ENCODE results near the gene MREG.
A peak's percentile ranks its signal among the peaks of the same experiment; 100 is the strongest.
"Not testable (repeated sequence)": the region's sequence is repeated elsewhere in the genome, so short reads cannot be mapped to it uniquely, and the experiment has no call there.

The MREG gene

DNA sequence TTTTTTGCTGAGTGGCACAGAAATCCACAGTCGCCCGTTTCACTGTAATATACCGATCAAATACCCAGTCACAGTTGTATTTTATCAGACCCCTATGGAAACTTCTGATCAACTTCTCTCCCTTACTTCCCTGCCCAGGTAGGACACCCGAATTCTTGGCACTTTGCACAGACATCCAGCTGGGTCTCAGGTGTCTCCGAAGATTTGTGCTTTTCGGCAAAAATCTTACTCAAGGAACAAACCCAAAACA lies 596 bp downstream of the MREG start:
- Histone ChIP-seq H3K9me3 (ENCODE audit: severe bottlenecking) (no peaks in the 10 kb centered on the region), H3K27me3 (ENCODE audit: insufficient read depth, low read depth, severe bottlenecking) (no peaks in the 10 kb centered on the region), H3K4me3 (ENCODE audit: low read depth, low read length) (peak overlapping the region; percentile 85), H3K36me3 (peaks cover 6% of the 10 kb centered on the region; the same call in 1 of the 2 replicates), H3K27ac (peak overlapping the region; percentile 84)
- no peak for TF ChIP-seq CTCF (IDR thresholded peaks at IDR 0.05; ENCODE audit: low read depth, low read length)
- DNase-seq: no peak

- Histone ChIP-seq H3K4me3 (ENCODE audit: low read depth, low read length) (peak overlapping the region; percentile 85), H3K27ac (peak overlapping the region; percentile 84; the same call in 1 of the 2 replicates), H3K36me3 (peaks cover 6% of the 10 kb centered on the region; the same call in 1 of the 2 replicates), H3K9me3 (ENCODE audit: severe bottlenecking) (no peaks in the 10 kb centered on the region), H3K27me3 (ENCODE audit: insufficient read depth, low read depth, severe bottlenecking) (no peaks in the 10 kb centered on the region)
- peak; percentile 49 for DNase-seq
- TF ChIP-seq CTCF (IDR thresholded peaks at IDR 0.05; ENCODE audit: low read depth, low read length): 0 out of 2 replicates have a peak, but pooled peaks have one; percentile 30
Measured at GRCh38 chr2:216012133-216012829, 1.1 kb downstream of the MREG start.

- H3K36me3 ChIP-seq; DNase-seq; H3K27ac ChIP-seq; H3K9me3 ChIP-seq (ENCODE audit: severe bottlenecking); H3K4me3 ChIP-seq (ENCODE audit: low read depth, low read length); H3K27me3 ChIP-seq (ENCODE audit: insufficient read depth, low read depth, severe bottlenecking): not testable (repeated sequence)
Measured at GRCh38 chr2:216009215-216009614, 4.1 kb downstream of the MREG start.

GRCh38 chr2:216008387-216008786 lies 5.0 kb downstream of the MREG start:
- Histone ChIP-seq H3K4me3 (ENCODE audit: low read depth, low read length) (no peak overlapping the region), H3K36me3 (peaks cover 9% of the 10 kb centered on the region; the same call in 1 of the 2 replicates), H3K27ac (no peak overlapping the region), H3K27me3 (ENCODE audit: insufficient read depth, low read depth, severe bottlenecking) (no peaks in the 10 kb centered on the region), H3K9me3 (ENCODE audit: severe bottlenecking) (no peaks in the 10 kb centered on the region)
- no peak for DNase-seq
- no peak for TF ChIP-seq CTCF (IDR thresholded peaks at IDR 0.05; ENCODE audit: low read depth, low read length)

- no peak overlapping the region for H3K4me3 ChIP-seq (ENCODE audit: low read depth, low read length)
- no peak for DNase-seq
- peaks cover 7% of the 10 kb centered on the region; the same call in 1 of the 2 replicates for H3K36me3 ChIP-seq
- no peak for TF ChIP-seq CTCF (IDR thresholded peaks at IDR 0.05; ENCODE audit: low read depth, low read length)
- H3K9me3 ChIP-seq (ENCODE audit: severe bottlenecking): no peaks in the 10 kb centered on the region
- H3K27me3 ChIP-seq (ENCODE audit: insufficient read depth, low read depth, severe bottlenecking): no peaks in the 10 kb centered on the region
- H3K27ac ChIP-seq: no peak overlapping the region
Measured at GRCh38 chr2:216006164-216006663, 7.1 kb downstream of the MREG start.

DNA sequence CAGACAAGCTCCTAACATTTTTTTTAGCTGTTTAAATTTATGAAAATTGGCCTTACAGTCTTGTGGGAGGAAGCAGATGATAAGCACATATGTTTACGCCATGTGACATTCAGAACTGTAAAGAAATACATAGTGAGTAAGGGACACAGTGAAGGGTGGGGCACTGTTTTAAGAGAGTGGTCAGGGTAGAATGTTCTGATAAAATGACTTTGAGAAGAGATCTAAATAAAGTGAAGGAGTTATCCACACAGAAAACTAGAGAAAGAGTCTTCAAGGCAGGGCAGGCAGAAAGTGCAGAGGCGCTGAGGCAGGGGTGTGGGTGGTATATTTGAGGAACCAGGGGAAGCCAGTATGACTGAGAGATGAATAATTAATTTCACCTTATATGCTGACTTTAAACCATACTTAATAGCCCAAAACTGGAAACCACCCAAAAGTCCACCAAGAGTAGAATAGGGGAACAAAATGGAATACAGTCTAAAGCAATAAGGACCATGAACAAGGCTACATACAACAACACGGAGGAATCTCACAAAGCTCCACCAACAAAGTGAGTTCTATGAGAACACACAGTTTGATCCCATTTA lies 8.6 kb downstream of the MREG start:
- no peak for TF ChIP-seq CTCF (IDR thresholded peaks at IDR 0.05; ENCODE audit: low read depth, low read length)
- no peak overlapping the region for H3K4me3 ChIP-seq (ENCODE audit: low read depth, low read length)
- no peak for DNase-seq
- H3K36me3 ChIP-seq: peaks cover 5% of the 10 kb centered on the region; the same call in 1 of the 2 replicates
- no peak overlapping the region for H3K27ac ChIP-seq
- no peaks in the 10 kb centered on the region for H3K27me3 ChIP-seq (ENCODE audit: insufficient read depth, low read depth, severe bottlenecking)
- no peaks in the 10 kb centered on the region for H3K9me3 ChIP-seq (ENCODE audit: severe bottlenecking)
